Effector memory CD8-positive, alpha-beta T cell (primary cell): ENCODE results near the gene SLC47A1.

ENCODE experiments used
- ATAC-seq: fragments of 150-1000 bp; cut with Tn5 transposase; replicated peaks from 2 replicates; pipeline ENCODE4 v1.10.0; 2021; ENCODE audit warnings: mild to moderate bottlenecking, moderate library complexity
- DNase-seq, 3 experiments: peaks; one replicate each; pipeline ENCODE4 v3.0.0; 2021
- H3K27ac Mint-ChIP-seq, 2 donors: one replicate each; pipeline ENCODE4 v1.8.0; 2022; ENCODE audit warnings: mild to moderate bottlenecking in 2 of 2, mixed read lengths in 2 of 2, moderate library complexity in 2 of 2
- H3K27me3 Mint-ChIP-seq, 2 donors: one replicate each; pipeline ENCODE4 v1.8.0; 2022; ENCODE audit warnings: mixed read lengths in 2 of 2
- H3K36me3 Mint-ChIP-seq: one replicate; pipeline ENCODE4 v1.8.0; 2022; ENCODE audit warnings: mild to moderate bottlenecking, moderate library complexity, mixed read lengths; ENCODE audit not compliant: insufficient read depth
- H3K4me1 Mint-ChIP-seq, 2 donors: one replicate each; pipeline ENCODE4 v1.8.0; 2022; ENCODE audit warnings: low read depth in 2 of 2, mixed read lengths in 2 of 2
- H3K4me3 Mint-ChIP-seq, 2 donors: one replicate each; pipeline ENCODE4 v1.8.0; 2022; ENCODE audit warnings: mild to moderate bottlenecking in 2 of 2, mixed read lengths in 2 of 2, moderate library complexity in 2 of 2
- H3K9me3 Mint-ChIP-seq, 2 donors: one replicate each; pipeline ENCODE4 v1.8.0; 2022; ENCODE audit warnings: mixed read lengths in 2 of 2

The SLC47A1 gene

GRCh38 chr17:19551591-19552148 is 18.0 kb downstream of the SLC47A1 start:
- H3K27ac Mint-ChIP-seq: no peak overlapping the region
- H3K36me3 Mint-ChIP-seq: peaks cover 2% of the 10 kb centered on the region
- no peaks in the 10 kb centered on the region for H3K9me3 Mint-ChIP-seq
- no peak for DNase-seq
- H3K4me3 Mint-ChIP-seq: no peak overlapping the region
- peaks cover 0 to under 1% of the 10 kb centered on the region in 2 donors for H3K4me1 Mint-ChIP-seq
- ATAC-seq: no peak
- H3K27me3 Mint-ChIP-seq: peaks cover 43 to 56% of the 10 kb centered on the region in 2 donors

DNA sequence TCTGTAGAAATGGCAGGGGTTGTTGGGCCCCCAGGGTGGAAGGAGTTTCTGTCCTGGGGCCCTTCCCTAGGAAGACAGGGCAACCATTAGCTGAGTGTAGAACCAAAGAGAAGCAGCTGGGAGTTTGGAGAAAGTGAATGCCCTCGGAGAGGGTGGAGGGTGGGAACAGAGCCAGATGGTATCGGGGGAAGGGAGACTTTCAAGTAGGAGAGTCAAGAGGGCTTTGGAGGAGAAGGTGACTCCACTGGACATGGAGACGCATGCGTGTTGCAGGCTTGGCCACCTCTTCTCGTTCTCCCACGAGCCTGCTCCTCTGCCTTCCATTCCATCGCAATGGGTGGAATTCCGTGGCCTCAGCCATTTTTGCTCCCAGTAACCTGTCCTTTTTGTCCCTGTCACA is 19.4 kb downstream of the SLC47A1 start:
- DNase-seq (no peak), ATAC-seq (no peak)
- Mint-ChIP-seq H3K4me1 (no peaks in the 10 kb centered on the region), H3K27ac (no peak overlapping the region), H3K27me3 (peaks cover 46 to 56% of the 10 kb centered on the region in 2 donors), H3K36me3 (no peaks in the 10 kb centered on the region), H3K9me3 (no peaks in the 10 kb centered on the region), H3K4me3 (no peak overlapping the region)

GRCh38 chr17:19554393-19554792 is 20.7 kb downstream of the SLC47A1 start:
- Mint-ChIP-seq H3K4me3 (no peak overlapping the region), H3K9me3 (no peaks in the 10 kb centered on the region), H3K27me3 (peaks cover 49 to 56% of the 10 kb centered on the region in 2 donors), H3K27ac (no peak overlapping the region), H3K4me1 (no peaks in the 10 kb centered on the region), H3K36me3 (no peaks in the 10 kb centered on the region)
- DNase-seq: no peak
- no peak for ATAC-seq

DNA sequence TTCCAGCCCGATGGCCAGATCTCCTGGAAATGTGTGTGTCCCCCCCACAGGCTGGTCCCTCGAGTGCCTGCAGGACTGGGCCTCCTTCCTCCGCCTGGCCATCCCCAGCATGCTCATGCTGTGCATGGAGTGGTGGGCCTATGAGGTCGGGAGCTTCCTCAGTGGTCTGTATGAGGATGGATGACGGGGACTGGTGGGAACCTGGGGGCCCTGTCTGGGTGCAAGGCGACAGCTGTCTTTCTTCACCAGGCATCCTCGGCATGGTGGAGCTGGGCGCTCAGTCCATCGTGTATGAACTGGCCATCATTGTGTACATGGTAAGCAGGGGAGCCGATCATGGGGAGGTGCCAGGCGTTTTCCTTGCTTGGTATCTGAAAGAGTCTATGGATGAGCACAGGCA is 22.1 kb downstream of the SLC47A1 start:
- ATAC-seq (no peak), DNase-seq (no peak)
- H3K27me3 Mint-ChIP-seq: peaks cover 52 to 66% of the 10 kb centered on the region in 2 donors
- H3K9me3 Mint-ChIP-seq: no peaks in the 10 kb centered on the region
- no peak overlapping the region for H3K4me3 Mint-ChIP-seq
- no peaks in the 10 kb centered on the region for H3K36me3 Mint-ChIP-seq
- H3K4me1 Mint-ChIP-seq: peaks cover 0 to 2% of the 10 kb centered on the region in 2 donors
- H3K27ac Mint-ChIP-seq: no peak overlapping the region

- Mint-ChIP-seq H3K4me1 (peaks cover 0 to 2% of the 10 kb centered on the region in 2 donors), H3K27me3 (peaks cover 40 to 56% of the 10 kb centered on the region in 2 donors), H3K4me3 (no peak overlapping the region), H3K36me3 (no peaks in the 10 kb centered on the region), H3K9me3 (no peaks in the 10 kb centered on the region), H3K27ac (no peak overlapping the region)
- DNase-seq (no peak), ATAC-seq (no peak)
Observed at GRCh38 chr17:19558946-19559345, 25.3 kb downstream of the SLC47A1 start.

- no peak for ATAC-seq
- Mint-ChIP-seq H3K9me3 (no peaks in the 10 kb centered on the region), H3K27ac (no peak overlapping the region), H3K36me3 (no peaks in the 10 kb centered on the region), H3K4me3 (no peak overlapping the region), H3K27me3 (peaks cover 25 to 37% of the 10 kb centered on the region in 2 donors), H3K4me1 (peaks cover 0 to 2% of the 10 kb centered on the region in 2 donors)
- DNase-seq: no peak
Observed at GRCh38 chr17:19561697-19562318, 28.2 kb downstream of the SLC47A1 start.

DNA sequence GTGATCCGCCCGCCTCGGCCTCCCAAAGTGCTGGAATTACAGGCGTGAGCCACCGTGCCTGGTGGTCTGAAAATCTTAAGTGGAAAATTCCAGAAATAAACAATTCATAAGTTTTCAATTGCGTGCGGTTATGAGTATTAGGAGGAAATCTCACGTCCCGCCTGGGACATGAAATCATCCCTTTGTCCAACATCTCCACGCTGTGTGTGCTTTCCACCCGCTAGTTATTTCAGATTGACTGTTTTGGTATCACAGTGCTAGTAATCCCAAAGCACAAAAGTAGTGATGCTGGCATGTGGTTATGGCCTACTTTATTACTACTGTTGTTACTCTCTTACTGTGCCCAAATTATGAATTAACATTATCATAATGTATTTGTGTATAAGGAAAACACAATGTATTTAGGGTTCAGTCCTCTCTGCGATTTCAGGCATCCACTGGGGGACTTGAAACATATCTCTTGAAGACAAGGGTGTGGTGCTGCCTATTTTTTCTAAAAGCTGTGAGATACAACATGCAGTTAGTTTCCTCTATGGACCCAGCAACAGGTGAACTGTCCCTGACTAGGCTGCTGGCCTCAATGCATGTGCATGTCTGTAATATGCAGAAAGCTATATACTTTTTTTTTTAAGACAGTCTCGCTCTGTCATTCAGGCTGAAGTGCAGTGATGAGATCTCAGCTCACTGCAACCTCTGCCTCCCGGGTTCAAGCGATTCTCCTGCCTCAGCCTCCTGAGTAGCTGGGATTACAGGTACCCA is 32.3 kb downstream of the SLC47A1 start:
- no peaks in the 10 kb centered on the region for H3K4me1 Mint-ChIP-seq
- H3K36me3 Mint-ChIP-seq: no peaks in the 10 kb centered on the region
- no peak overlapping the region for H3K27ac Mint-ChIP-seq
- no peaks in the 10 kb centered on the region for H3K9me3 Mint-ChIP-seq
- peaks cover 18 to 55% of the 10 kb centered on the region in 2 donors for H3K27me3 Mint-ChIP-seq
- no peak overlapping the region for H3K4me3 Mint-ChIP-seq
- ATAC-seq (no peak), DNase-seq (no peak)

DNA sequence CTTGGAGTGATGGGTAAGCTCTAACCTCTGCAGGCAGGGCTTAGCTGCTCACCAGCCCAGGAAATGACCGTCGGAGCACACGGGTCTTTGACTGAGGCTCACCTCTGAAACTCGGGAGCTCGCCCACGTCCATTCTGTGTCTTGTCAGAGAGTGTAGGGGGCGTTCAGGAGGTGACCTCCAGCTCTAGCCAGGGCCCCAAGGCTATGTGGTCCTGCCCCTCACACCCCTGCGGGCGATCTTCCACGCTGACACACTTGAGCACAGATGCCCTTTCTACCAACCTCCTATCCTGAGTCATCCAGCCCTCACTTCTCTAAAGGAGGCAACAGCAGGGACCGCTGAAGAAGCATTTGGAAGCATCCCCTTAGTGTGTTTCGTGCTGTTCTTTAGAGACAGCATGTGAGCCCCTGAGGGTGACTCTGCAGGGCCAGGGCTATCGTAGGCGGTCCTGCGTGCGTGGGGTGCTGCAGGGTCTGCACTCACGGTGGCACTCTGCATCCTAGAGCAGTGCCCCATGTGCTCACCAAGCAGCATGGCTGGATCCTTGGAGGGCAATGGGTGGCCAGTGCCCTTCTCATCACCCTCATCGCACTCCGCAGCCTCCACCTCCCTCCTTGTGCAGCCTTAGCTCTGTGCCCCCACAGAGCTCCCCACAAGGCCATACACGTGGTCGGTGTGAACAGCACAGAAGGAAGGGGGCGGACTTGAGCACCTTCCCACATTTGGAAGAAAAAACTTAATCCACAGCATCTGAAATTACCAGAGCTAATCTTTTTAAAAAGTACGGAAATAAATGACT is 33.8 kb downstream of the SLC47A1 start:
- Mint-ChIP-seq H3K27ac (no peak overlapping the region), H3K4me3 (no peak overlapping the region), H3K4me1 (no peaks in the 10 kb centered on the region), H3K27me3 (peaks cover 17 to 54% of the 10 kb centered on the region in 2 donors), H3K9me3 (no peaks in the 10 kb centered on the region), H3K36me3 (no peaks in the 10 kb centered on the region)
- no peak for DNase-seq
- no peak for ATAC-seq

DNA sequence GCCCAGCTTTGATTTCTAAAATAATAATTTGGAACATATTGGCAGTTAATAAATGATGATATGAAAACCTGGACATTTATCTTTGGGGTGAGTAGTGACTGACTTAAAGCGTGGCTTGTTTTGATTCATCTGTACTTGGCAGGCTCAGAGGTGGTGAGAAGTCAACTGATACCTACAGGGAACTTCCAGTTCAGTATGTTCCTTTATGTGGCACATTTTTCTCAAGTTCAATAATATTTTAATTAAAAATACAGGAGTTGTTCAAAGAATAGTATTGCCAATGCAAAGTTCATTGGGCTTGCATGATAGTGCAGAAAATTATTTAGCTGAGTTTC is 34.3 kb downstream of the SLC47A1 start:
- DNase-seq: no peak
- no peak overlapping the region for H3K27ac Mint-ChIP-seq

DNA sequence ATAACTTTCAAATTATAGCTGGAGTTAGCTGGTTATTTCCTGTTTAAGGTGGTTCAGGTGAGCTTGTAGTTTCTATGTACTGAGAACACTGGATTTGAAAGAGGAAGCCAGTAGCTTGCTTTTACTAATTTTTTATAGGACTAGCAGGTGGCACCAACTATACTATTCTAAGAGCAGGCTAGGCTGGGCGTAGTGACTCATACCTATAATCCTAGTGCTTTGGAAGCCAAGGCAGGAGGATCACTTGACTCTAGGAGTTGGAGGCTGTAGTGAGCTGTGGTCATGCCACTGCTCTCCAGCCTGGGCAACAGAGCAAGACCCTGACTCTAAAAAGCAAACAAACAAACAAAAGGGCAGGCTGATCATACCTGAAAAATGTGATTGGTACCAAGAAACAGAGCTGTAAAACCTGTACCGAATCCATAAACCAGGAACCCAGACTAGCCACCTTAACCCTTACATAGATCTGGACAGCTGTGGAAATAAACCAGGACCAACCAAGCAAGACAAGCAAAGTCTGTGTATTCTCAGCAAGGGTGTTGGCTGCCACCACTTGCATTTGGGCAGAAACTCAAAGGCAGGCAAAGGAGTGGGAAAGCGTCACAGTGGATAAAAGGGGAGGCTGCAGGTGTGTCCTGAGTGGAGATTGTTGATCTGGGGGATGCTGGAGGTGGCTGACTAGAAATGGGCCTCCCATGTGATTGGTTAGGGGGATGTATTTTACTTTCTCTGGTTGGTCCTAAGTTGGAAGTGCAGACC is 36.3 kb downstream of the SLC47A1 start:
- Mint-ChIP-seq H3K27me3 (peaks cover 15 to 64% of the 10 kb centered on the region in 2 donors), H3K9me3 (no peaks in the 10 kb centered on the region), H3K27ac (no peak overlapping the region), H3K4me1 (no peaks in the 10 kb centered on the region), H3K36me3 (no peaks in the 10 kb centered on the region), H3K4me3 (no peak overlapping the region)
- DNase-seq (no peak), ATAC-seq (no peak)

More for the DNA sequence above, 34.3 kb downstream of the SLC47A1 start:
- H3K27me3 Mint-ChIP-seq: peaks cover 13 to 54% of the 10 kb centered on the region in 2 donors
- no peaks in the 10 kb centered on the region for H3K4me1 Mint-ChIP-seq
- H3K4me3 Mint-ChIP-seq: no peak overlapping the region
- H3K36me3 Mint-ChIP-seq: no peaks in the 10 kb centered on the region
- no peaks in the 10 kb centered on the region for H3K9me3 Mint-ChIP-seq
- no peak for ATAC-seq

- Mint-ChIP-seq H3K4me1 (no peaks in the 10 kb centered on the region), H3K27me3 (peaks cover 18 to 71% of the 10 kb centered on the region in 2 donors), H3K36me3 (no peaks in the 10 kb centered on the region), H3K4me3 (no peak overlapping the region), H3K27ac (no peak overlapping the region), H3K9me3 (no peaks in the 10 kb centered on the region)
- ATAC-seq (no peak), DNase-seq (no peak)
Observed at GRCh38 chr17:19570544-19571062, 36.9 kb downstream of the SLC47A1 start.

GRCh38 chr17:19573075-19573474 is 39.4 kb downstream of the SLC47A1 start:
- Mint-ChIP-seq H3K4me3 (no peak overlapping the region), H3K9me3 (no peaks in the 10 kb centered on the region), H3K4me1 (no peaks in the 10 kb centered on the region), H3K27me3 (peaks cover 29 to 78% of the 10 kb centered on the region in 2 donors), H3K36me3 (no peaks in the 10 kb centered on the region), H3K27ac (no peak overlapping the region)
- no peak for DNase-seq
- no peak for ATAC-seq

- no peaks in the 10 kb centered on the region for H3K4me1 Mint-ChIP-seq
- DNase-seq: no peak
- H3K4me3 Mint-ChIP-seq: no peak overlapping the region
- H3K27me3 Mint-ChIP-seq: peaks cover 40 to 83% of the 10 kb centered on the region in 2 donors
- no peak for ATAC-seq
- no peaks in the 10 kb centered on the region for H3K36me3 Mint-ChIP-seq
- no peaks in the 10 kb centered on the region for H3K9me3 Mint-ChIP-seq
- H3K27ac Mint-ChIP-seq: no peak overlapping the region
Observed at GRCh38 chr17:19574956-19575355, 41.3 kb downstream of the SLC47A1 start.
